Stimulated activated CD8-positive, alpha-beta memory T cell treated with anti-CD3 and anti-CD28 coated beads, Interleukin-12 subunit alpha, Interleukin-12 subunit beta, amount 100 ng/mL, for 24 hours (primary cell): Measurements from ENCODE around the gene KLF5.
"Not testable (repeated sequence)": the region's sequence is repeated elsewhere in the genome, so short reads cannot be mapped to it uniquely, and the experiment has no call there.

Source experiments
- DNase-seq: peaks from one replicate; pipeline ENCODE4 v3.0.0-alpha.2; 2020; ENCODE audit errors: extremely low read depth

The KLF5 gene

DNA sequence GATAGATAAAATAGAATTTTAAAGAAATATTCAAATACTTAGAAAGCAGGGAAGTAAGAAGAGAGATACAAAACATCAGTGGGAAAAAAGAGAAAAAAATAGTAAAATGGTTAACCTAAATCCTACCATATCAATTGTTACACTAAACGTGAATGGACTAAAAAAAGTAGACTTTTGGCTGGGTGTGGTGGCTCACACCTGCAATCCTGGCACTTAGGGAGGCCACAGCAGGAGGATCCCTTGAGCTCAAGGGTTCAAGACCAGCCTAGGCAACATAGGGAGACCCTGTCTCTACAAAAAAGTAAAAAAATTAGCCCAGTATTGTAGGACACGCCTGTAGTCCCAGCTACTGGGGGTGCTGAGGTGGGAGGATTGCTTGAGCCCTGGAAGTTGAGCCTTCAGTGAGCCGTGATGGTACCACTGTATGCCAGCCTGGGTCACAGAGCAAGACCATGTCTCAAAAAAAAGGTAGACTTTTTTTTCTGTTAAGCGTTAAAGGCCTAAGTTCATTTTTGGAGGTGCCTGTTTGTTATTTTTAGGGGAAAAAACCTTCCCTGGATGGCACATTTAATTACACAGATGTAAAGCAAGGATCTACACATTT, 29.6 kb downstream of the KLF5 start:
- no peak for DNase-seq

- DNase-seq, result no peak
Observed at GRCh38 chr13:73089213-73089612, 30.4 kb downstream of the KLF5 start.

DNA sequence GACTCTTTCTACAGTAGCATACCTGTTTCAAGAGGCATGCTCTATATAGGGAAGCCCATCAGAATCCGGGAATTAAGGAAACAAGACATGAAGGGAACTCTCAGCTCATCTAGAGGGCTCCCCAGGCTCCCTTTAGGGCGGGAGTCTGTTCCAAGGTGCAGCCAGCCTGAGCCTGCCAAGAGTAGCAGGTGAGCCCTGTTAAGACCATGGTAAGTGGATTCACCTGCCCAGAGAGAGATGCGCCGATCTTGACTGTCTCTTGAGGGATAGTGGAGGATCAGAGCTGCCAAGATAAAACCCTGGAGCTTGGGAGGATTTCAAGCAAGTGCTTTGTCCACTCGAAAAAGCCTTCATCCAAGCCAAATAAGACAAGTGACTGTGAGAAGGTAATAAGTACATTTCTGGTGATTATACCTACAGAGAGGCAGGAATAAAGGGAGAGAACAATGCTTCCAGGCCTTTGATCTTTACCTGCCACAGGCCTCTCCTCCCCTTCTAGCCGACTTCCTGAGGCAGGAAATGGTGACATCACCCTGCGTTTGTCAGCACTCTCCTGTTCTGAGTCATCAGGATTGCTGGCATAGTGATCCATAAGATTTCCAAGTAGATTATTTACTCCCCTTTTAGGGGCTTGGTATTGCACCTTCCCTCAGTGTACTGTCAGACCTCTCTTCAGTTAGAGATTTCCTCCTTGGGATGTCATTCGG, 31.5 kb downstream of the KLF5 start:
- no peak for DNase-seq

GRCh38 chr13:73090823-73091187, 32.0 kb downstream of the KLF5 start:
- DNase-seq, result no peak

GRCh38 chr13:73092829-73093228, 34.0 kb downstream of the KLF5 start:
- no peak for DNase-seq

DNA sequence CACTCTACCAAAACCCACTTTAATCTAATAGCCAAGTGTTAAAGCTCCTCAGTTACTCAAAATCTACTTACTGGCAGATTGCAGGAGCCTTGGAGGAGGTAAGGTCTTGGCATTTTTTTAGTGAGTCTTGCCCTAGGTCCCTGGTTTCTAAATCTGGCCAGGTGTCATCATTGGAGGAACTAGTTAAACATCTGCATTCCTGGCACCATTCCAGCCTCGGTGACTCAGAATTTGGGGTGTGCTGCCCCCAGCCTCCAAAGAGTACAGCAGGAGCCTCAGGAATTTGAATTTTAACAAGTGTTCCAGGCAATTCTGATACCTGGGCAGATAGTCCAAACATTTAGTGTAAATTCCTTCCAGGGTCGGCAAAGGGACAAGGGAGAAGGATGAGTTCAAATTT, 37.4 kb downstream of the KLF5 start:
- DNase-seq, result no peak

- no peak for DNase-seq
Observed at GRCh38 chr13:73096638-73097037, 37.8 kb downstream of the KLF5 start.

- not testable (repeated sequence) for DNase-seq
Observed at GRCh38 chr13:73100781-73101180, 42.0 kb downstream of the KLF5 start.

- DNase-seq, result no peak
Observed at GRCh38 chr13:73101351-73102007, 42.7 kb downstream of the KLF5 start.

GRCh38 chr13:73103238-73103637, 44.4 kb downstream of the KLF5 start:
- DNase-seq, result no peak

GRCh38 chr13:73106513-73107178, 47.8 kb downstream of the KLF5 start:
- DNase-seq, result no peak

GRCh38 chr13:73107481-73107880, 48.7 kb downstream of the KLF5 start:
- no peak for DNase-seq

GRCh38 chr13:73107970-73108369, 49.2 kb downstream of the KLF5 start:
- DNase-seq, result no peak

GRCh38 chr13:73109288-73109899, 50.6 kb downstream of the KLF5 start:
- no peak for DNase-seq

DNA sequence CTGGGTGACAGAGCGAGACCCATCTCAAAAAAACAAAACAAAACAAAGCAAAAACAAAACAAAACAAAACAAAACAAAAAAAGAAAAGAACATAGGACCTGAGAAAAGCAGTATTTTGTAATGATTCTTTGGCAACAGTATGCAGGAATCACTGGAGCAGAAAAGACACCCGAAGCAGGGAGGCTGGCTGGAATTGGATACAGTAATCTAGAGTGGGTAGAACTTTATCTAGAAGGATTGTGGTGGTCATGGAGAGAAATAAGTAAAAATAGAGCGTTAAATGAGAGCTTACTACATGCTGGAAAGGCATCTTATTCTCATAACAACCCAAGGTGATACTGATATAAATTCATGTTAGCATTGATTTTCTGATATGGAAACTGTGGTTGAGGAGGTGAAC, 51.2 kb downstream of the KLF5 start:
- no peak for DNase-seq

- no peak for DNase-seq
Observed at GRCh38 chr13:73110814-73111213, 52.0 kb downstream of the KLF5 start.

GRCh38 chr13:73111331-73111730, 52.5 kb downstream of the KLF5 start:
- DNase-seq, result no peak

DNA sequence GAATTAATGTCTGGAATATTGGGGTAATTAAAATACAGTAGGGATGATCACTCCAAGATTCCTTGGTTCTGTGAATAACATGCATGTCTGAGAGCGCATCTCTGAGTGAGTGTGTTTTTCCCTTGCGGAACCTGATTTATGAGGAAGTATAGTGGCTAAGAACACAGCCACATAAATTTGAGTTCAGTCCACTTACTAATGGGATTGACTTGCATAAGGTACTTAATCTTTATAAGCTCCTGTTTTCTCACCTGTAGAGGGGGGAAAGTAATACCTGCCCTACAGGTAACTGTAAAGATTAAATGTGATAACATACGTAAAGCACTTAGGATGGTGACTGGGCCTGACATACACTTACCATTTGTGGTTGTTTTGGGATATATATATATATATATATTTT, 60.8 kb downstream of the KLF5 start:
- no peak for DNase-seq
